ENCODE data around the gene BAG3. TPM values are rescaled to one million over a fixed set of nuclear protein-coding genes. Genes with fewer than 3 reads are reported as not detected.
A peak's percentile ranks its signal among the peaks of the same experiment; 100 is the strongest.

Gene BAG3
- total RNA-seq (2021; fragmentation: NEBNext Ultra II Directional; extraction: Animal tissue kit (Norgen Biotek cat#: 25700)) (13.3 and 14.6 TPM in 2 replicates), polyA plus RNA-seq (2011; rRNA removed) (3.5 and 7.5 TPM in 2 replicates), polyA minus RNA-seq (2011; rRNA and poly(A)+ RNA removed) (1.7 and 2.1 TPM in 2 replicates)
- 3.0 TPM for polyA plus RNA-seq (2011; cell fraction: cytosol; rRNA removed)
- polyA plus RNA-seq (2011; cell fraction: nucleus; rRNA removed), result 7.0 TPM
- polyA plus RNA-seq (2012, experiment 1 of 2), result 10.5 to 13.6 TPM (median 12.9 TPM) in 4 replicates
- 10.4 TPM for polyA plus RNA-seq (2012, experiment 2 of 2)
- 12.1 TPM for polyA plus RNA-seq (2013, experiment 1 of 2)
- polyA plus RNA-seq (2013, experiment 2 of 2), result 12.1 TPM
- 6.9 TPM for polyA minus RNA-seq (2011; cell fraction: cytosol; rRNA and poly(A)+ RNA removed)
- polyA minus RNA-seq (2011; cell fraction: nucleus; rRNA and poly(A)+ RNA removed), result 4.1 TPM
- long read RNA-seq, experiment 1, partial matches to known transcripts, result 0 of 9 reads
- long read RNA-seq, experiment 1, other reads (novel, unspliced or antisense), result 6 of 9 reads
- long read RNA-seq, experiment 2, result 0 reads

GRCh38 chr10:119650692-119651513 lies at the start of gene BAG3:
Gene BAG3, plus strand, starts transcription at chr10:119651380. Its CDS starts 296 bp downstream, at chr10:119651676.
- no peaks in the 10 kb centered on the region for H3K9me3 ChIP-seq (ENCODE audit: insufficient read depth in 2 of 2, low read depth in 1 of 2, low read length in 1 of 2)
- no peaks in the 10 kb centered on the region for H3K36me3 ChIP-seq (ENCODE audit: control insufficient read depth in 2 of 4, insufficient read depth in 4 of 4, low read length in 3 of 4)
- peak within 1 kb of the TSS; percentile 48 for H3K18ac ChIP-seq (ENCODE audit: extremely low read depth, low read length)
- ChIA-PET CTCF (ENCODE audit: partially characterized antibody) (interaction anchor here (1.0 to 1.4 kb wide), 3 partner anchors 20 to 42 kb away, joined by 3 to 4 read pairs (median 3); no protein-coding TSS in a partner anchor), POLR2A (ENCODE audit: partially characterized antibody) (interaction anchor here (0.6 to 2.7 kb wide), 10 partner anchors 9 to 323 kb away, joined by 3 to 13 read pairs (median 5); partner anchors contain the start of genes INPP5F and RGS10)
- no peak within 1 kb of the TSS for H3K23ac ChIP-seq (ENCODE audit: insufficient read length)
- FAIRE-seq (no peak), DNase-seq (ENCODE audit: low read depth in 1 of 2, low spot score in 2 of 2) (peak; percentile 50 to 91)
- peak within 1 kb of the TSS; percentile 94 for H4K8ac ChIP-seq (ENCODE audit: extremely low read depth, insufficient read depth, low read length)
- peak within 1 kb of the TSS; percentile 86 to 89 for H3K4me2 ChIP-seq (ENCODE audit: insufficient read depth in 1 of 2, low read depth in 2 of 2, low read length in 2 of 2)
- H3K4ac ChIP-seq (replicated peaks; ENCODE audit: insufficient read length, low read depth, low read length), result no peak within 1 kb of the TSS
- 0 out of 2 replicates have a peak within 1 kb of the TSS, but pooled peaks have one; percentile 39 for H2BK12ac ChIP-seq (ENCODE audit: low read depth, low read length)
- no peak within 1 kb of the TSS for H2BK20ac ChIP-seq (ENCODE audit: low read length)
- peak within 1 kb of the TSS; percentile 93 for H4K91ac ChIP-seq (replicated peaks; ENCODE audit: insufficient read length, low read length)
- H2BK15ac ChIP-seq (ENCODE audit: low read length), result no peak within 1 kb of the TSS
- peaks cover 4% of the 10 kb centered on the region; the same call in 1 of the 2 replicates for H3K23me2 ChIP-seq (ENCODE audit: low read depth, low read length)
- no peak within 1 kb of the TSS for H3K14ac ChIP-seq (ENCODE audit: insufficient read length)
- peaks cover 0 to 2% (median 0%) of the 10 kb centered on the region in 4 experiments; a peak in 2 of 7 replicates for H3K27me3 ChIP-seq (replicated peaks in 1 of 4; ENCODE audit: control insufficient read depth in 3 of 4, extremely low read depth in 1 of 4, insufficient read depth in 3 of 4, low read length in 3 of 4)
- peak within 1 kb of the TSS; percentile 74 to 93 (median 82) for H3K4me3 ChIP-seq (ENCODE audit: extremely low read depth in 1 of 4, insufficient read depth in 2 of 4, low read depth in 3 of 4, low read length in 4 of 4)
- no peaks in the 10 kb centered on the region; the same call in none of the 2 replicates for H3K79me1 ChIP-seq (ENCODE audit: low read depth, low read length)
- no peak within 1 kb of the TSS for H2BK120ac ChIP-seq (replicated peaks; ENCODE audit: low read depth, low read length)
- peak within 1 kb of the TSS; percentile 88; the same call in 1 of the 2 replicates for H2AFZ ChIP-seq (ENCODE audit: low read length)
- peak within 1 kb of the TSS; percentile 64 to 90 (median 85) for H3K9ac ChIP-seq (replicated peaks in 1 of 4; ENCODE audit: extremely low read depth in 1 of 4, low read depth in 3 of 4, low read length in 3 of 4)
- H4K20me1 ChIP-seq (replicated peaks in 1 of 2; ENCODE audit: control insufficient read depth in 1 of 2, insufficient read depth in 2 of 2, low read length in 2 of 2), result peaks cover 0 to 3% of the 10 kb centered on the region in 2 experiments
- peak within 1 kb of the TSS; percentile 32 for H3K56ac ChIP-seq (replicated peaks; ENCODE audit: insufficient read length, low read depth, low read length)
- H4K5ac ChIP-seq (ENCODE audit: insufficient read length, low read depth, low read length), result peak within 1 kb of the TSS; percentile 83
- H3K27ac ChIP-seq (ENCODE audit: low read depth, low read length), result peak within 1 kb of the TSS; percentile 86
- H2BK5ac ChIP-seq (ENCODE audit: low read depth, low read length), result peak within 1 kb of the TSS; percentile 66; the same call in 1 of the 2 replicates
- peaks cover 0 to 6% (median 2%) of the 10 kb centered on the region in 4 experiments; a peak in 2 of 7 replicates for H3K4me1 ChIP-seq (replicated peaks in 1 of 4; ENCODE audit: control insufficient read depth in 3 of 4, insufficient read depth in 4 of 4, low read length in 3 of 4)
- H3K79me2 ChIP-seq (ENCODE audit: control insufficient read depth in 1 of 2, insufficient read depth in 2 of 2, low read length in 2 of 2), result peaks cover 0 to 10% of the 10 kb centered on the region in 2 experiments; a peak in 2 of 4 replicates
- H2AK5ac ChIP-seq (ENCODE audit: low read depth, low read length), result no peak within 1 kb of the TSS
- 5% methylated on average over 21 of the region's 60 CpGs; no CpG with 5 or more reads in 1 of the 2 experiments for WGBS, 2 experiments (ENCODE audit: extremely low coverage in 1 of 2, insufficient coverage in 1 of 2, insufficient read length in 1 of 2, insufficient replicate concordance in 2 of 2, low coverage in 1 of 2, low lambda C conversion rate in 2 of 2, missing lambda C conversion rate in 1 of 2)
- TF ChIP-seq SAP30 (IDR thresholded peaks at IDR 0.05; ENCODE audit: insufficient read depth, insufficient replicate concordance, low read length) (no peak), RNF2 (IDR thresholded peaks at IDR 0.05; ENCODE audit: borderline replicate concordance, low read depth, low read length, missing control alignments, poor library complexity, severe bottlenecking) (no peak), EZH2 (IDR thresholded peaks at IDR 0.05; ENCODE audit: low read depth, low read length, severe bottlenecking) (no peak), POLR2A (IDR thresholded peaks at IDR 0.05; ENCODE audit: control extremely low read depth in 1 of 2, low read depth in 2 of 2, low read length in 2 of 2) (peak; percentile 72 to 96), E2F6 (IDR thresholded peaks at IDR 0.05) (no peak), SIN3A (conservative IDR thresholded peaks at IDR 0.05 in 1 of 2, IDR thresholded peaks at IDR 0.05 in 1 of 2; ENCODE audit: low read depth in 1 of 2, low read length in 2 of 2) (no peak)

Data from H1 (cell line).